HG03060 (cell line): ENCODE measurements around the gene FTCD.
"Not testable (repeated sequence)": the region's sequence is repeated elsewhere in the genome, so short reads cannot be mapped to it uniquely, and the experiment has no call there.

ENCODE experiments used
- ATAC-seq: cut with Tn5 transposase; IDR thresholded peaks from one replicate; pipeline ENCODE4 v1.9.1; 2021; ENCODE audit warnings: low read depth, moderate number of reproducible peaks; ENCODE audit not compliant: unreplicated experiment

Gene FTCD

GRCh38 chr21:46114963-46115362, 40.4 kb downstream of the FTCD start:
- ATAC-seq: no peak

GRCh38 chr21:46113497-46114176, 41.7 kb downstream of the FTCD start:
- ATAC-seq: no peak

- ATAC-seq: no peak
Measured at GRCh38 chr21:46112725-46113215, 42.6 kb downstream of the FTCD start.

GRCh38 chr21:46111857-46112724, 43.3 kb downstream of the FTCD start:
- no peak for ATAC-seq

- no peak for ATAC-seq
Measured at GRCh38 chr21:46111193-46111571, 44.2 kb downstream of the FTCD start.

GRCh38 chr21:46110499-46111192, 44.7 kb downstream of the FTCD start:
- ATAC-seq: no peak

GRCh38 chr21:46109313-46110221, 45.8 kb downstream of the FTCD start:
- no peak for ATAC-seq

- ATAC-seq: no peak
Measured at GRCh38 chr21:46108827-46109312, 46.5 kb downstream of the FTCD start.

GRCh38 chr21:46107376-46107775, 48.0 kb downstream of the FTCD start:
- ATAC-seq: not testable (repeated sequence)

- no peak for ATAC-seq
Measured at GRCh38 chr21:46104104-46104503, 51.3 kb downstream of the FTCD start.

- ATAC-seq: no peak
Measured at GRCh38 chr21:46100906-46101305, 54.5 kb downstream of the FTCD start.

- no peak for ATAC-seq
Measured at GRCh38 chr21:46100426-46100825, 55.0 kb downstream of the FTCD start.

- ATAC-seq: no peak
Measured at GRCh38 chr21:46100020-46100419, 55.4 kb downstream of the FTCD start.

- ATAC-seq: no peak
Measured at GRCh38 chr21:46099476-46099875, 55.9 kb downstream of the FTCD start.

GRCh38 chr21:46098303-46099141, 56.9 kb downstream of the FTCD start:
- no peak for ATAC-seq

GRCh38 chr21:46097336-46098293, 57.8 kb downstream of the FTCD start, which contains the start of gene COL6A2:
TSS of gene COL6A2 (plus strand) at chr21:46098112.
- ATAC-seq: no peak

GRCh38 chr21:46096596-46097335, 58.6 kb downstream of the FTCD start:
- no peak for ATAC-seq
